ENCODE measurements around the gene ZFYVE9. TPM values are rescaled to one million over a fixed set of nuclear protein-coding genes. Genes with fewer than 3 reads are reported as not detected.

ZFYVE9 gene
- polyA plus RNA-seq, 4 donors: 3.6 to 14.2 (median 5.0) TPM

GRCh38 chr1:52337439-52337838 is 195.6 kb downstream of the ZFYVE9 start:
- Histone ChIP-seq H3K27me3 (ENCODE audit: control insufficient read depth in 3 of 3, insufficient read depth in 3 of 3, low read length in 3 of 3) (no peaks in the 10 kb centered on the region), H3K27ac (ENCODE audit: low read depth in 1 of 3, low read length in 2 of 3) (no peak overlapping the region), H3K36me3 (ENCODE audit: control insufficient read depth in 3 of 3, insufficient read depth in 2 of 3, low read depth in 1 of 3, low read length in 3 of 3) (peaks cover 3 to 11% (median 6%) of the 10 kb centered on the region in 3 donors), H3K4me1 (ENCODE audit: control insufficient read depth in 3 of 3, insufficient read depth in 2 of 3, low read depth in 1 of 3, low read length in 2 of 3) (no peaks in the 10 kb centered on the region), H3K9me3 (ENCODE audit: control insufficient read depth in 2 of 2, insufficient read depth in 1 of 2, low read depth in 1 of 2, low read length in 1 of 2) (no peaks in the 10 kb centered on the region), H3K4me3 (ENCODE audit: low read depth in 1 of 3, low read length in 3 of 3) (no peak overlapping the region)
- no peak for FAIRE-seq
- WGBS, 3 donors: 85 to 87% (median 86%) methylated on average over 2 of the region's 2 CpGs
- no peak for DNase-seq

DNA sequence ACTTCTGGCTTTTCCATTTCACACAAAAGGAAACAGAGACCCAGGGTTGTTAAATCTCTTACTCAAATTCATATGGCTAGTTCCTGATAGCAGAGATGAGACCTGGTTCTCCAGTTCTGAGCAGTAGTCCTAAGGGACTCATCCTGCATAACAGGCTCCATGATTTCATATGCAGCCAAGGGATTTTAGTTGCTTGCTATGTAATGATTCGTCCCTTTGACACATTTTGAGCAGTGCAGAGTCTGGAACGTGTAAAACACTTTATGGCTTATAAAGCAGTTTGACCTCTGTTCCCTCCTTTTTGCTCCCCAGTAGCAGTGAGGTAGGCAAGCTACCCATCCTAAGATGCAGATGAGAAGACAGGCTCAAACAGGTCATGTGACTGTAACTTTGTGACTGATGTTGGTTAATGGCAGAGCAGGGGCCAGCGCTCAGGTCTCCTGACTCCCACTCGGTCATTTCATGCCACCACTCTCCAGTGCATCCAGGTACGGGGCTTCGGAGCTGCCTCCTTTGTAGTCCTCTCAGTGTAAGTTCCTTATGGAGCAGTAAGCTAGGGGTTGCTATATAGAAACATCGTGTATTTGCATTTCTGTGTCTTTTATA is 199.9 kb downstream of the ZFYVE9 start:
- FAIRE-seq: no peak

DNA sequence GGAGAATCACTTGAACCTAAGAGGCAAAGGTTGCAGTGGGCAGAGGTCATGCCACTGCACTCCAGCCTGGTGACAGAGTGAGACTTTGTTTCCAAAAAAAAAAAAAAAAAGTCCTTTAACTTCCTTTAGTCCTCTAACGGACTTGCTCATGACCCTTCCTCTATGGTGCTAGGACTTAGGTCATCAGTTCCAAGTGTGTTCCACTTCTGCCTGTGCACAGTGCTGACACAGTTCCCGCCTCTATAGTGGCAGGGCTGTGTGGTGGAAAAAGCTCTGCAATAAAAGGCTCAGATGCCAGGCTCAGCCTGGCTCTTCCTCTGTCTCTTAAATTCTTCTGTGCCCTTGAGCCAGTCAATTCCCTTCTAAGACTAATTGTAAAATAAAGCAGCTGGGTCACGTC is 202.1 kb downstream of the ZFYVE9 start:
- peaks cover 3 to 16% (median 4%) of the 10 kb centered on the region in 3 donors for H3K36me3 ChIP-seq (ENCODE audit: control insufficient read depth in 3 of 3, insufficient read depth in 2 of 3, low read depth in 1 of 3, low read length in 3 of 3)
- DNase-seq (no peak), FAIRE-seq (no peak)
- H3K27ac ChIP-seq (ENCODE audit: low read depth in 1 of 3, low read length in 2 of 3): no peak overlapping the region
- H3K9me3 ChIP-seq (ENCODE audit: control insufficient read depth in 2 of 2, insufficient read depth in 1 of 2, low read depth in 1 of 2, low read length in 1 of 2): no peaks in the 10 kb centered on the region
- H3K4me3 ChIP-seq (ENCODE audit: low read depth in 1 of 3, low read length in 3 of 3): no peak overlapping the region
- no peaks in the 10 kb centered on the region for H3K4me1 ChIP-seq (ENCODE audit: control insufficient read depth in 3 of 3, insufficient read depth in 2 of 3, low read depth in 1 of 3, low read length in 2 of 3)
- 69 to 84% (median 79%) methylated on average over 3 of the region's 3 CpGs for WGBS, 3 donors
- H3K27me3 ChIP-seq (ENCODE audit: control insufficient read depth in 3 of 3, insufficient read depth in 3 of 3, low read length in 3 of 3): no peaks in the 10 kb centered on the region

More for the DNA sequence above, 199.9 kb downstream of the ZFYVE9 start:
- Histone ChIP-seq H3K4me3 (ENCODE audit: low read depth in 1 of 3, low read length in 3 of 3) (no peak overlapping the region), H3K27me3 (ENCODE audit: control insufficient read depth in 3 of 3, insufficient read depth in 3 of 3, low read length in 3 of 3) (no peaks in the 10 kb centered on the region), H3K36me3 (ENCODE audit: control insufficient read depth in 3 of 3, insufficient read depth in 2 of 3, low read depth in 1 of 3, low read length in 3 of 3) (peaks cover 3 to 14% (median 6%) of the 10 kb centered on the region in 3 donors), H3K4me1 (ENCODE audit: control insufficient read depth in 3 of 3, insufficient read depth in 2 of 3, low read depth in 1 of 3, low read length in 2 of 3) (no peaks in the 10 kb centered on the region), H3K27ac (ENCODE audit: low read depth in 1 of 3, low read length in 2 of 3) (no peak overlapping the region), H3K9me3 (ENCODE audit: control insufficient read depth in 2 of 2, insufficient read depth in 1 of 2, low read depth in 1 of 2, low read length in 1 of 2) (no peaks in the 10 kb centered on the region)
- 66 to 74% (median 72%) methylated on average over 7 of the region's 7 CpGs for WGBS, 3 donors
- peak in 1 of 2 donors; percentile 18 for DNase-seq

- Histone ChIP-seq H3K27me3 (ENCODE audit: control insufficient read depth in 3 of 3, insufficient read depth in 3 of 3, low read length in 3 of 3) (no peaks in the 10 kb centered on the region), H3K9me3 (ENCODE audit: control insufficient read depth in 2 of 2, insufficient read depth in 1 of 2, low read depth in 1 of 2, low read length in 1 of 2) (no peaks in the 10 kb centered on the region), H3K36me3 (ENCODE audit: control insufficient read depth in 3 of 3, insufficient read depth in 2 of 3, low read depth in 1 of 3, low read length in 3 of 3) (peaks cover 0 to 18% (median 4%) of the 10 kb centered on the region in 3 donors), H3K27ac (ENCODE audit: low read depth in 1 of 3, low read length in 2 of 3) (no peak overlapping the region), H3K4me1 (ENCODE audit: control insufficient read depth in 3 of 3, insufficient read depth in 2 of 3, low read depth in 1 of 3, low read length in 2 of 3) (no peaks in the 10 kb centered on the region), H3K4me3 (ENCODE audit: low read depth in 1 of 3, low read length in 3 of 3) (no peak overlapping the region)
- 76 to 79% (median 77%) methylated on average over 2 of the region's 2 CpGs for WGBS, 3 donors
- no peak for FAIRE-seq
- DNase-seq: no peak
Measured at GRCh38 chr1:52345252-52345651, 203.4 kb downstream of the ZFYVE9 start.

GRCh38 chr1:52346653-52347052 is 204.8 kb downstream of the ZFYVE9 start:
- H3K9me3 ChIP-seq (ENCODE audit: control insufficient read depth in 2 of 2, insufficient read depth in 1 of 2, low read depth in 1 of 2, low read length in 1 of 2): no peaks in the 10 kb centered on the region
- H3K27ac ChIP-seq (ENCODE audit: low read depth in 1 of 3, low read length in 2 of 3): no peak overlapping the region
- no peaks in the 10 kb centered on the region for H3K4me1 ChIP-seq (ENCODE audit: control insufficient read depth in 3 of 3, insufficient read depth in 2 of 3, low read depth in 1 of 3, low read length in 2 of 3)
- peaks cover 0 to 24% (median 4%) of the 10 kb centered on the region in 3 donors for H3K36me3 ChIP-seq (ENCODE audit: control insufficient read depth in 3 of 3, insufficient read depth in 2 of 3, low read depth in 1 of 3, low read length in 3 of 3)
- 89 to 94% (median 91%) methylated on average over 4 of the region's 4 CpGs for WGBS, 3 donors
- no peaks in the 10 kb centered on the region for H3K27me3 ChIP-seq (ENCODE audit: control insufficient read depth in 3 of 3, insufficient read depth in 3 of 3, low read length in 3 of 3)
- no peak for FAIRE-seq
- DNase-seq: no peak
- H3K4me3 ChIP-seq (ENCODE audit: low read depth in 1 of 3, low read length in 3 of 3): no peak overlapping the region

DNA sequence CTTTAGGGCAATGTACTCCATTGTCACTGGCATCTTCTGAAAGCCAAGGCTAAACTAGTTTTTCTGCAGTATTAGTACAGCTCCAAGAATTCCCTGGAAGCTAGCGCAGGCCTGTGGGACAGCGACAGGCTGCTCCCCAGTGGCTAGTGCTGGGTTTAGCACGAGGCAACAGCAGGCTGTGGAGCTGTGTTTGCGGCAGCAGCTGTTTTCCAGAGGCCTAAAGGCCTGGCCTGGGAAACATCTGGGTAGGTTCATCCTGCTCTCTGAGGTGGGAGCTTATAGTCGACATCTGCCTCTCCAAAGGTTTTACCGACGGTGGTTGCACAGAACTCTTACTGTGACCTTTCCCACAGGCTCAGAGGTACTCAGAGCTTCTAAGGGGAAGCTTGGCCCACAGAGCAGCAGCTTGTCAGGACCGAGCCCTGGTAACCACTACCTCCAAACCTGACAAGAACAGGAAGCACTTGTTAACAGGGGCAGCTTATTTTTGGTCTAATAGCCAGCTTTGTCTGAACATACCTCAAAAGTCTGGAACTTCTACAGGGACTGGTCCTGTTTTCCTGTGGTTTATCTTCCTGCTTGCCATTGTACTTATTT is 206.9 kb downstream of the ZFYVE9 start:
- 55 to 79% (median 68%) methylated on average over 8 of the region's 8 CpGs for WGBS, 3 donors
- no peak overlapping the region for H3K27ac ChIP-seq (ENCODE audit: low read depth in 1 of 3, low read length in 2 of 3)
- FAIRE-seq: no peak

GRCh38 chr1:52352690-52353089 is 210.8 kb downstream of the ZFYVE9 start:
- no peak for FAIRE-seq
- 84 to 93% (median 87%) methylated on average over 7 of the region's 7 CpGs for WGBS, 3 donors
- no peak overlapping the region for H3K4me3 ChIP-seq (ENCODE audit: low read depth in 1 of 3, low read length in 3 of 3)
- peaks cover 3 to 67% (median 28%) of the 10 kb centered on the region in 3 donors for H3K36me3 ChIP-seq (ENCODE audit: control insufficient read depth in 3 of 3, insufficient read depth in 2 of 3, low read depth in 1 of 3, low read length in 3 of 3)
- no peaks in the 10 kb centered on the region for H3K27me3 ChIP-seq (ENCODE audit: control insufficient read depth in 3 of 3, insufficient read depth in 3 of 3, low read length in 3 of 3)
- DNase-seq: no peak
- no peaks in the 10 kb centered on the region for H3K4me1 ChIP-seq (ENCODE audit: control insufficient read depth in 3 of 3, insufficient read depth in 2 of 3, low read depth in 1 of 3, low read length in 2 of 3)
- no peak overlapping the region for H3K27ac ChIP-seq (ENCODE audit: low read depth in 1 of 3, low read length in 2 of 3)
- no peaks in the 10 kb centered on the region for H3K9me3 ChIP-seq (ENCODE audit: control insufficient read depth in 2 of 2, insufficient read depth in 1 of 2, low read depth in 1 of 2, low read length in 1 of 2)

More for the DNA sequence above, 206.9 kb downstream of the ZFYVE9 start:
- peak in 1 of 2 donors; percentile 23 for DNase-seq
- Histone ChIP-seq H3K36me3 (ENCODE audit: control insufficient read depth in 3 of 3, insufficient read depth in 2 of 3, low read depth in 1 of 3, low read length in 3 of 3) (peaks cover 3 to 37% (median 9%) of the 10 kb centered on the region in 3 donors), H3K27me3 (ENCODE audit: control insufficient read depth in 3 of 3, insufficient read depth in 3 of 3, low read length in 3 of 3) (no peaks in the 10 kb centered on the region), H3K9me3 (ENCODE audit: control insufficient read depth in 2 of 2, insufficient read depth in 1 of 2, low read depth in 1 of 2, low read length in 1 of 2) (no peaks in the 10 kb centered on the region), H3K4me1 (ENCODE audit: control insufficient read depth in 3 of 3, insufficient read depth in 2 of 3, low read depth in 1 of 3, low read length in 2 of 3) (no peaks in the 10 kb centered on the region), H3K4me3 (ENCODE audit: low read depth in 1 of 3, low read length in 3 of 3) (no peak overlapping the region)

GRCh38 chr1:52355436-52355835 is 213.5 kb downstream of the ZFYVE9 start:
- no peak for DNase-seq
- no peaks in the 10 kb centered on the region for H3K9me3 ChIP-seq (ENCODE audit: control insufficient read depth in 2 of 2, insufficient read depth in 1 of 2, low read depth in 1 of 2, low read length in 1 of 2)
- H3K27ac ChIP-seq (ENCODE audit: low read depth in 1 of 3, low read length in 2 of 3): no peak overlapping the region
- H3K4me1 ChIP-seq (ENCODE audit: control insufficient read depth in 3 of 3, insufficient read depth in 2 of 3, low read depth in 1 of 3, low read length in 2 of 3): no peaks in the 10 kb centered on the region
- H3K27me3 ChIP-seq (ENCODE audit: control insufficient read depth in 3 of 3, insufficient read depth in 3 of 3, low read length in 3 of 3): no peaks in the 10 kb centered on the region
- WGBS, 3 donors: 93 to 95% (median 93%) methylated on average over 8 of the region's 8 CpGs
- H3K36me3 ChIP-seq (ENCODE audit: control insufficient read depth in 3 of 3, insufficient read depth in 2 of 3, low read depth in 1 of 3, low read length in 3 of 3): peaks cover 15 to 84% (median 49%) of the 10 kb centered on the region in 3 donors
- FAIRE-seq: no peak
- no peak overlapping the region for H3K4me3 ChIP-seq (ENCODE audit: low read depth in 1 of 3, low read length in 3 of 3)

Data from small intestine (tissue), 7 donors.